Measurements from ENCODE around the gene DGKB. TPM values are rescaled to one million over a fixed set of nuclear protein-coding genes. Genes with fewer than 3 reads are reported as not detected.
A peak's percentile ranks its signal among the peaks of the same experiment; 100 is the strongest.

The DGKB gene
- total RNA-seq, 2 donors from 2014 or later: not detected

- no peak for ATAC-seq (replicated peaks)
- Mint-ChIP-seq H3K36me3 (ENCODE audit: low read depth) (no peaks in the 10 kb centered on the region), H3K27me3 (no peaks in the 10 kb centered on the region), H3K27ac (no peak overlapping the region), H3K9me3 (peaks cover 6% of the 10 kb centered on the region), H3K4me3 (no peak overlapping the region), H3K4me1 (peaks cover 5% of the 10 kb centered on the region)
These were observed 161.9 kb downstream of the DGKB start for GRCh38 chr7:14740606-14741005.

DNA sequence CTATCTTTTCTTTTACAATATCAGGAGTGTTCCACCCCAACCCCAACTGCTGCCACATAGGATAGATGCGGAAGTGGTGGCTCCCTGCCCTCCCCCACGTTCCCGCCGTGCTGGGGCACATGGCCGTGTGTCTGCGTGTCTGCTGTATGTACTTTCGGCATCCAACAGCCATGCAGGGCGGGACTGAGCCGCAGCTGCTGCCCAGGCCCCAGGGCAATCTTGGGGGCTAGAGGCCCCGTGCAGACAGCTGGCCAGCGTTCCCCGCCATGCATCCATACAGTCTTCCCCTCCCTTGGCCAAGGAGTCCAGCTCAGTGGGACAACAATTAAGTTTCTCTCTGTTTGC lies 162.7 kb downstream of the DGKB start:
- H3K4me1 Mint-ChIP-seq: peaks cover 5% of the 10 kb centered on the region
- H3K27me3 Mint-ChIP-seq: no peaks in the 10 kb centered on the region
- H3K4me3 Mint-ChIP-seq: no peak overlapping the region
- H3K36me3 Mint-ChIP-seq (ENCODE audit: low read depth): no peaks in the 10 kb centered on the region
- H3K27ac Mint-ChIP-seq: no peak overlapping the region
- peaks cover 6% of the 10 kb centered on the region for H3K9me3 Mint-ChIP-seq
- no peak for ATAC-seq (replicated peaks)

GRCh38 chr7:14739168-14739840 lies 163.2 kb downstream of the DGKB start:
- no peaks in the 10 kb centered on the region for H3K36me3 Mint-ChIP-seq (ENCODE audit: low read depth)
- no peak overlapping the region for H3K4me3 Mint-ChIP-seq
- ATAC-seq (replicated peaks): no peak
- peaks cover 6% of the 10 kb centered on the region for H3K9me3 Mint-ChIP-seq
- no peaks in the 10 kb centered on the region for H3K27me3 Mint-ChIP-seq
- peaks cover 5% of the 10 kb centered on the region for H3K4me1 Mint-ChIP-seq
- H3K27ac Mint-ChIP-seq: no peak overlapping the region

DNA sequence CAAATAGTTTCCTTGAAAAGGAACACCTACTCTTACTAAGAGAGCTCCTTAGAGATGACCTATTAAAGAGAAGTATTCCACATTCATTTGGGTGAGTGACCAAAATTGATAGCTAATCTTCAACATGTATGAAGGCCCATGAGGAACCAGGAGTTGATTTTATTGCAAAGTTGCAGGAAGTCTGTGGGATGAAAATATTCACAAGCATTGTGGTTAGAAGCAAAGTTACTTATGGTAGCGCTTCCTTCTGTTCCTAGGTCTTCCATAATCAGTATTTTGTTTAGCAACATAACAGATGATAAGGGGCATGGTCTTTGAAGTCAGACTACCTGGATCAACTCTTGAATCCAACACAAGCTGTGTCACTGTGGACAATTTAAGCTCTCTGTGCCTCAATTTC lies 164.5 kb downstream of the DGKB start:
- H3K4me3 Mint-ChIP-seq: no peak overlapping the region
- peaks cover 5% of the 10 kb centered on the region for H3K4me1 Mint-ChIP-seq
- no peaks in the 10 kb centered on the region for H3K27me3 Mint-ChIP-seq
- no peak for ATAC-seq (replicated peaks)
- H3K9me3 Mint-ChIP-seq: peaks cover 6% of the 10 kb centered on the region
- no peaks in the 10 kb centered on the region for H3K36me3 Mint-ChIP-seq (ENCODE audit: low read depth)
- no peak overlapping the region for H3K27ac Mint-ChIP-seq

- ATAC-seq (replicated peaks): no peak
- Mint-ChIP-seq H3K4me3 (no peak overlapping the region), H3K27ac (no peak overlapping the region), H3K36me3 (ENCODE audit: low read depth) (no peaks in the 10 kb centered on the region), H3K9me3 (peaks cover 6% of the 10 kb centered on the region), H3K4me1 (peaks cover 5% of the 10 kb centered on the region), H3K27me3 (no peaks in the 10 kb centered on the region)
These were observed 167.7 kb downstream of the DGKB start for GRCh38 chr7:14734839-14735321.

DNA sequence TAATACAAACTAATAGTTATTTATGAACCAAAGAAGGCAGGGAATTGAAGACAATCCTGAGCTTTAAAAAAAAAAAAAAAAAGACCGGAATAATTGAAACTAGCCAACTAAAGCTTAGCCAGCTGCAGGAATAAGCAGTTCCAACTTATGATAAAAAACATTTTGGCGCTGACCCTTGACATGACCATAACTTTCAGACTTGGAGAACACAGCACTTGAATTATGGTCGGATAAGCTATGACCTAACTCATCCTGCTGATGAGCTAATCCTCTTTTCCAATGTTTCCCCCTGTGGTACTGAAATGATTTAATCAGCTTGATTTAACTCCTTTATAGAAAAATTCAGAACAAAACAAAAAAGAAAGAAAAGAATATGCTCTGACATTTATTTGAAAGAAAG lies 181.8 kb downstream of the DGKB start:
- no peak overlapping the region for H3K4me3 Mint-ChIP-seq
- H3K36me3 Mint-ChIP-seq (ENCODE audit: low read depth): no peaks in the 10 kb centered on the region
- H3K27ac Mint-ChIP-seq: no peak overlapping the region
- no peaks in the 10 kb centered on the region for H3K4me1 Mint-ChIP-seq
- H3K9me3 Mint-ChIP-seq: no peaks in the 10 kb centered on the region
- ATAC-seq (replicated peaks): no peak
- no peaks in the 10 kb centered on the region for H3K27me3 Mint-ChIP-seq

DNA sequence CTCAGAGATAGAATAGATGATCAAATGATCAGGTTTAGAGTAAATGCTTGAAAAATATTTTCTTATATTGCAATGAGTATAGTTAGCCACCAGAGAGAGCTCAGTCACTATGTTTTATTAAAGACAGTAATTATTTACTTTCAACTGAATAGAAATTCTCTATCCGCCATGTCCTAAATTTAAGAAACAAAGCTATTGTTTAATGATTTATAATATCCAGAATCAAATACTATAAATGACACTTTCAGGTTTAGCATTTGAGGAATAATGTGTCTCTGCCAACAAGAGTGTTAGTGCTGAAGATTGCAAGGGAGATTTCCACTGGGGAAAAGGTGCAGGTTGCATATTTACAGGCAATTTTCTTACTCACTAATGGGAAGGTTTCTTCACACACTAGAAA lies 184.7 kb downstream of the DGKB start:
- Mint-ChIP-seq H3K36me3 (ENCODE audit: low read depth) (no peaks in the 10 kb centered on the region), H3K27me3 (no peaks in the 10 kb centered on the region), H3K4me3 (no peak overlapping the region), H3K27ac (no peak overlapping the region), H3K9me3 (no peaks in the 10 kb centered on the region), H3K4me1 (peaks cover 5% of the 10 kb centered on the region)
- no peak for ATAC-seq (replicated peaks)

GRCh38 chr7:14717169-14717568 lies 185.4 kb downstream of the DGKB start:
- Mint-ChIP-seq H3K4me3 (no peak overlapping the region), H3K36me3 (ENCODE audit: low read depth) (no peaks in the 10 kb centered on the region), H3K27me3 (peaks cover under 1% of the 10 kb centered on the region), H3K4me1 (peaks cover 5% of the 10 kb centered on the region), H3K27ac (no peak overlapping the region), H3K9me3 (no peaks in the 10 kb centered on the region)
- no peak for ATAC-seq (replicated peaks)

DNA sequence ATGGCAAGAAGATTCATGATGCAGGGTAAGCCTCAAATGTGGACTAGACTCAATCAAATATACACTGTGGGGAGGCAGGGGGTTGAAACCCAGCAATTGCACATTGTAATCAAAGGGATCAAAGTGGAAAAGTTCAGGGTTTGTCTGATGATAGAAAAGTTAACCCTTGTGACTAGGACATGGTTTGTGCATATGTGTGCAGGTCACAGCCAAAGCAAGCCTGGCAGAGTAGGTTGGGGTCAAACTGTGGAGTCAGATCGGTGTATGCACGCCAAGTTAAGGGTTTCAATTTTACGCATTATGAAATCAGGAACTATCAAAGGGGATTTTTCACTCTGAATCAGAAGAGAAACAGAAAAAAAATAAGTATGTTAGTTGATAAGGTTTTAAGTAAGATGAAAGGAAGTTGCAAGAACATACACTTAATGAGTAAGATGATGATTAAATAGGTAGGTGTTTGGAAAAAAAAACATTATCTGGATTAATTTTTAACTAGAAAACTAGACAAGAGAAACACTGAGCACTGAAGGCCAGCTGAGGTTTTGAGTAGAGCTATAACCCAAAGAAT lies 188.3 kb downstream of the DGKB start:
- ATAC-seq (replicated peaks): peak; percentile 98
- H3K27ac Mint-ChIP-seq: peak overlapping the region; percentile 35
- no peaks in the 10 kb centered on the region for H3K36me3 Mint-ChIP-seq (ENCODE audit: low read depth)
- no peak overlapping the region for H3K4me3 Mint-ChIP-seq
- no peaks in the 10 kb centered on the region for H3K9me3 Mint-ChIP-seq
- peaks cover 7% of the 10 kb centered on the region for H3K27me3 Mint-ChIP-seq
- H3K4me1 Mint-ChIP-seq: peaks cover 5% of the 10 kb centered on the region

DNA sequence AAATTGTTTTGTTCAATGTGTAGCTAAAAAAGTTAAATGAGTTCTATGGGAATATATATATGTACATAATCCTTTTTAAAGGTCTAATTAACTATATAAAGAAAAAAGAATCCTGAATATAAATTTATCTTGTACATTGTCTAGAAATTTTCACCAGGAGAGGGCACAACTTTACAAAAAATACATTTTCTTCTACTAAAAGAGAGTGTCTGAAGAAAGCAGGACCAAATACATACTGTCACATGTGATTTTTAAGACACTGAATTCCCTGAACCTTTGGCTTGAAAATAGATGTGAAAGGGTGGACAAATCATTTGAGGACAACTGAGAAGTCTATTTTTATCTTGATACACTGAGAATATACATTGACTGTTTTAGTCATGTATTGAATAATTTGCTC lies 204.3 kb downstream of the DGKB start:
- Mint-ChIP-seq H3K27me3 (peaks cover 12% of the 10 kb centered on the region), H3K36me3 (ENCODE audit: low read depth) (no peaks in the 10 kb centered on the region), H3K27ac (no peak overlapping the region), H3K9me3 (no peaks in the 10 kb centered on the region), H3K4me3 (no peak overlapping the region), H3K4me1 (no peaks in the 10 kb centered on the region)
- ATAC-seq (replicated peaks): no peak

- Mint-ChIP-seq H3K36me3 (ENCODE audit: low read depth) (no peaks in the 10 kb centered on the region), H3K9me3 (no peaks in the 10 kb centered on the region), H3K4me1 (no peaks in the 10 kb centered on the region), H3K27me3 (peaks cover 12% of the 10 kb centered on the region), H3K27ac (no peak overlapping the region), H3K4me3 (no peak overlapping the region)
- ATAC-seq (replicated peaks): no peak
These were observed 204.9 kb downstream of the DGKB start for GRCh38 chr7:14697684-14698083.

DNA sequence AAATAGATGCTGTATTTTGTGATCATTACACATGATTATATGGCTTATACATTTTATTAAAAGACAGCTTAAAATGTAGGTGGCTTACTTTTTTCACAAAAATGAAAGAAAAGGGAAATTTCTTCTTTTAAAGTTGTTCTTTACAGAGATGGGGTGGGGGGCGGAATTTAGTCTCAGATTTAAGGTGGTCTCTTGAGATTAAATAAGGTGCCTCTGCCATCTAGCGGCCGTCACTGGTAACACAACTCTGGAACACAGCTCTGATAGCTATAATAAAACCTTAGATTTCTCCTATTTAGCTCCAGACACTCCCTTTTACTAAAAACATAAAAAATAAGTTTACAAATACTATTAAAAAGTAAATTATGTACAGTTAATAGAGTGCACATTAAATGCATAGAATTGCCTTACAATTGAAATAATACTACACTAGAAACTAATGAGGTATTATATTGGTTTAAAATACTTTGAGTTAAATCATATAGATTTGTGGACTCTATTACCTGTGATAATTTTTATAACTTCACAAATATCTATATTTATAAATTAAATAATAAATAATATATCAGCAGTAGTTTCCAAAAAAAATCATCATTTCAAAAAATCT lies 210.9 kb downstream of the DGKB start:
- no peaks in the 10 kb centered on the region for H3K4me1 Mint-ChIP-seq
- peaks cover 9% of the 10 kb centered on the region for H3K27me3 Mint-ChIP-seq
- no peak for ATAC-seq (replicated peaks)
- H3K4me3 Mint-ChIP-seq: no peak overlapping the region
- no peaks in the 10 kb centered on the region for H3K36me3 Mint-ChIP-seq (ENCODE audit: low read depth)
- no peak overlapping the region for H3K27ac Mint-ChIP-seq
- H3K9me3 Mint-ChIP-seq: no peaks in the 10 kb centered on the region

DNA sequence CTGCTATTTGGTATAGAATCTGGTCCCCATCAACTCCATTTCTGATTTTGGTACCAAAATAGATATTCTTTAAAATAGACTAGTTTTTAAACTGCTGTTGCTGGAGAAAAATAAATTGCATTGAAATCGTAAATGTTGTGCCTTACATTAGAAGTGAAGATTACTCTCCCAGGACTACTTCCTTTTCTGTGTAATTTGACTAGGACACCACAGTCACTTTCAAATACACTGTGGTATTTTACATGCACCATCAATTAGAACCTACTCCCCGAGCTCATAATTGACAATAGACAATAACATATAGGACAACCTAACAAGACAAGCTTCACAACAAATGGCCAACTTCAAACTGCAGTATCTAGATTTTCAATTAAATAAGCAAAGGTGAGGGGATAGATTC lies 211.5 kb downstream of the DGKB start:
- Mint-ChIP-seq H3K4me3 (no peak overlapping the region), H3K27ac (no peak overlapping the region), H3K36me3 (ENCODE audit: low read depth) (no peaks in the 10 kb centered on the region), H3K27me3 (peaks cover 9% of the 10 kb centered on the region), H3K4me1 (no peaks in the 10 kb centered on the region), H3K9me3 (no peaks in the 10 kb centered on the region)
- ATAC-seq (replicated peaks): no peak

- no peak overlapping the region for H3K4me3 Mint-ChIP-seq
- H3K9me3 Mint-ChIP-seq: no peaks in the 10 kb centered on the region
- no peak for ATAC-seq (replicated peaks)
- H3K27me3 Mint-ChIP-seq: peaks cover 9% of the 10 kb centered on the region
- H3K36me3 Mint-ChIP-seq (ENCODE audit: low read depth): no peaks in the 10 kb centered on the region
- H3K27ac Mint-ChIP-seq: no peak overlapping the region
- H3K4me1 Mint-ChIP-seq: no peaks in the 10 kb centered on the region
These were observed 212.1 kb downstream of the DGKB start for GRCh38 chr7:14690486-14690885.

DNA sequence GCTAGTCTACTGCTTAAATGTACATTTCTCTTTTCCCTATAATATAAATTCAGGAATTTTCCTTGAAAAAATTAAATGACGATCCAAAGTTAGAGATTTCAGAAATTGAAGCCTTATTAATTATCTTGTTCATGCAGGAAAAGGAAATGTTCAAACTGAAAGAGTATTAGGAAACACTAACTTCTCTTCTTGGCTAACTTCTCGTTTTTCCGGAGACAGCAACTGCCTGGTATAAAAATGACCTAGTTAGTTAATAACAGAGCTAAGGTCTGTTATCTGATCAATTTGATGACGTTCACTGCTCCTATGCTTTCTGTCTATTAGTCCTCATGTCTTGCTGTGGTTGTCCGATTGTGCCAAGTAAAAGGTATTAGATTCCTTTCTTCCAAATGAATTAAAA lies 212.5 kb downstream of the DGKB start:
- H3K4me3 Mint-ChIP-seq: no peak overlapping the region
- no peaks in the 10 kb centered on the region for H3K9me3 Mint-ChIP-seq
- no peaks in the 10 kb centered on the region for H3K36me3 Mint-ChIP-seq (ENCODE audit: low read depth)
- H3K27ac Mint-ChIP-seq: no peak overlapping the region
- no peak for ATAC-seq (replicated peaks)
- peaks cover 9% of the 10 kb centered on the region for H3K27me3 Mint-ChIP-seq
- no peaks in the 10 kb centered on the region for H3K4me1 Mint-ChIP-seq
